ENCODE measurements around the gene FAM184B.
"Not testable (repeated sequence)": the region's sequence is repeated elsewhere in the genome, so short reads cannot be mapped to it uniquely, and the experiment has no call there.

FAM184B gene

DNA sequence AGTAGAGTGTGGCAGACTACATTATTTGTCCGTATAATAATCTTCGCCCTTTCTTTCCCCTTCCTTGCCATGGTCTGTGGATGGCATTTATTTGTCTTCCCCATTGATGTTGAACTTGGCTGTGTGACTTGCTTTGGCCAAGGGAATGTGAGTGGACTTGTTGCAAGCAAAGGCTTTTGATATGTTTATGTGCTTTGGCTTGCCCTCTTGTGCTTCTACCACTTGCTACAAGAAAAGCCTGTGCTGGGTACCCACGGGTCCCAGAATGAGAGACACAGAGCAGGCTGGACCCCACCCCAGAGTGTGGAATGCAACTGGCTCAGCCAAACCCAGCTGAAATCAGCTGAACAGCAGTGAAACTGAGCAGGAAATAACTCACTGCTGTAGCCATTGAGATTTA is 63.0 kb downstream of the FAM184B start:
- DNase-seq (ENCODE audit: low read depth), result no peak

DNA sequence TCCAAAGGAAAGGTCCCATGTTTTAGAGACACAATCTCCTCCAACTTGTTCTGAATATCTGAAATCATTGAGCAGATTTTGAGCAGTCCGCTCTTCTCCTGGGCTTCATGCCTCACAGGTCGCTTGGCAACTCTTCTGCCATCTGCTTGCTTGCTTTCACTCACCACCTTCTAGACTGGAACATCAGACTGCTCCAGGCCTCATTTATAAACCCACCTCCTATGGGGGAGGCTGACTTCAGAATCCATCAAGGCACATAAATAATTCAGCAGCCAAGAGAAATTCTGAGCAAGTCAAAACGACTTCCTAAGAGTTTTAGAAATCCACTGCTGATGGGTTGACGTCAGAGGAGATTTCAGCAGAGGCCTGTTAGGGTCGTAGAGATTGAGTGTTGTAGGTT is 64.1 kb downstream of the FAM184B start:
- no peak for DNase-seq (ENCODE audit: low read depth)

DNA sequence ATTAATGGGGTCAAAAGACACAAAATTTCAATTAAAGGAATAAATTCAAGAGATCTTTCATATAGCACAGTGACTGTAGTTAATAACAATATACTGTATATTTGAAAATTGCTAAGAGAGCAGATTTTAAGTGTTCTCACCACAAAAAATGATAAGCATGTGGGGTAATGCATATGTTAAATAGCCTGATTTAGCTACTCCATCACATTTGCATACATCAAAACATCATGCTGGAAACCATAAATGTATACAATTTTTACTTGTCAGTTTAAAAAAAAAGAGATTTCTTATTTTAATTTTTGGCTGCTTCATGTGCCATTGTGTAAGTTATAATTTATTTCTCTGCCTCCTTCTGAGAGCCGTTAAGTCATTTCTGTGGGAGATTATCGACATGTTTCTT is 65.9 kb downstream of the FAM184B start:
- DNase-seq (ENCODE audit: low read depth), result no peak

DNA sequence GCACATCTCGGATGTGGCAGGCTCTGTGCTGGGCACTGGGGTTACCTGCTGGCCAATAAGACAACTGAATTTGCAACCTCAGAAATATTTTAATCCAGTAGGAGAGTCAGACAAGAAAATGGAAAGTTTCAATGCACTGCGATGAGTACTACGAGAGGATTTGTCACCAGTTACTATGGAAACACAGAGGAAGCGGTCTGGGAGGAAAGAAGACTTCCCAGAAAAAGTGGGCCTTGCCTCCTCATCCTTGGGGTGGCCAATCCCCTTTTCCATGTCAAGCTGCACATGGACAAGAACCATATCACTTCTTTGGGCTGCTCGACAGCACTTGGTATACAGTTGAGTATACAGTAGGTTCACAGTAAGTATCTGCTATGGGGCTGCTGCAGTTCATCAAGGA is 67.6 kb downstream of the FAM184B start:
- DNase-seq (ENCODE audit: low read depth), result no peak

DNA sequence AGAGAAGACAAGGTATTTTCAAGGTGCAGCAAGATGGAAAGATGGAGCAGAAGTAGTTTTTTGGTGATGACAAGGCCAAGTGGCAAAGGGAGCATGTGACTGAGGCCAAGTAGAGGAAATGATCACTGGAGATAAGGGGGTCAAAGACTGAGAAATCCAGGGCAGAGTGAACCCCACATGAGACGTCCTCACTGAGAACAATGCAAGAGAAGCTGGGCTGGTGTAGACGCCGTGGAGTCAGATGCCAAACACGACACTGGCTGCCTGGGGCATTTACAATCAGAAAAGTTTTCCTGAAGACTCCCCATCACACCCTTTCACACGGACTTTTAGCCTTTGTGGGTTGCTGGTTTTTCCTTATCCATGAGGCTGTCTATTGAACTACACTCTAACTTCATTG is 69.3 kb downstream of the FAM184B start:
- DNase-seq (ENCODE audit: low read depth), result no peak

DNA sequence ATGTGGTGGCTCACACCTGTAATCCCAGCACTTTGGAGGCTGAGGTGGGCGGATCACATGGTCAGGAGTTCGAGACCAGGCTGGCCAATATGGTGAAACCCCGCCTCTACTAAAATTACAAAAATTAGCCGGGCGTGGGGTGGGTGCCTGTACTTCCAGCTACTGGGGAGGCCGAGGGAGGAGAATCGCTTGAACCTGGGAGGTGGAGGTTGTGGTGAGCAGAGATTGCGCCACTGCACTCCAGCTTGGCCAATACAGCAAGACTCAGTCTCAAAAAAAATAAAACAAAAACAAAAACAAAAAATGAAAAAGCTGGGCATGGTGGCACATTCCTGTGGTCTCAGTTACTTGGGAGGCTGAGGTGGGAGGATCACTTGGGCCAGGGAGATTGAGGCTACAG is 70.2 kb downstream of the FAM184B start:
- DNase-seq (ENCODE audit: low read depth), result not testable (repeated sequence)

DNA sequence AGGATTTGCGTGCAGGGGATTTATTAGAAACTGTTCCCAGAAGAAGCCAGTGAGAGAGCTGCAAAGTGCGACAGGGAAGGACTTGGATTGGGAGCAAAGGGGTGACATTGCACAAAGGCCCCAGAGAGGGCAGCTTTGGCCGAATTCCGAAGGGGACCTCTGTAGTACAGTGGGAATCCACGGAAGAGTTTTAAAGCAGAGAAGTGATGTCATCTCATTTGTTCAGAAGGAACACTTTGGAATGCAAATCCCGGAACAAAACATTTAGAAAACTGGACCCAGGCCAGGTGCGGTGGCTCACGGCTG is 71.7 kb downstream of the FAM184B start:
- no peak for DNase-seq (ENCODE audit: low read depth)

DNA sequence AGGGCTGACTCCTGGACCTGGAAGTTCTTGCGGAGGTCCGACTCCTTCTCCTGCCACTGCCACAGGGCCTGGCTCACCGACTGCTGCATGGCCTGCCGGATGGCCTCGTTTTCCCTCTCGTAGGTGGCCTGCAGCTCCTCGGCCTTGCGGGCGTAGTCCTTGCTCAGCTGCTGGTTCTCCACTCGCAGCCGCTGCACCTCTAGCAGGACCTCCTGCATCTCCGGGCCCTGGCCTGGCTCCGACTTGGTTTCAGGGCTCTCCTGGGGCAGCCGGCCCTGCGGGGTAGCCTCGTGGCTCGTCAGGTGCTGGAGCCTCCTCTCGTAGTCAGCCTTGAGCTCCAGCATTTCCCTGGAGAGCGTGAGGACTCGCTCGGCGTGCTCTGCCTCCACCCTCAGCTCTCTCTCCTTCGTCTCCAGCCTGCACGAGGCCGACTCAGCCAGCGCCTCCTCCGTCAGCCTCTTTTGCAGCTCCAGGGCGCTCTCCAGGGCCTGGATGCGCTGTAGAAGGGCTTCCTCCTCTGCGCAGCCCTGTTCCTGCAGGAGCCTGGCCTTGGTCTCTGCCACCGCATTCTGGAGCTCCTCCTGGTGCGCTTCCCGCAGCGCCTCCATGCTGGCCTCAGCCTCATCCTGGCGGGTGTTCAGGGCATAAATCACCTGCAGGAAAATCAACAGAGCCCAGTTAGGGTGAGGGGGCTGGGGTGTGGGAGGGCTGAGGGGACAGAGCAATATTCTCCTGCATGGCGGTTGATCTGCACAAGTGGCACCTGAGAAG is 72.2 kb downstream of the FAM184B start:
- no peak for DNase-seq (ENCODE audit: low read depth)

DNA sequence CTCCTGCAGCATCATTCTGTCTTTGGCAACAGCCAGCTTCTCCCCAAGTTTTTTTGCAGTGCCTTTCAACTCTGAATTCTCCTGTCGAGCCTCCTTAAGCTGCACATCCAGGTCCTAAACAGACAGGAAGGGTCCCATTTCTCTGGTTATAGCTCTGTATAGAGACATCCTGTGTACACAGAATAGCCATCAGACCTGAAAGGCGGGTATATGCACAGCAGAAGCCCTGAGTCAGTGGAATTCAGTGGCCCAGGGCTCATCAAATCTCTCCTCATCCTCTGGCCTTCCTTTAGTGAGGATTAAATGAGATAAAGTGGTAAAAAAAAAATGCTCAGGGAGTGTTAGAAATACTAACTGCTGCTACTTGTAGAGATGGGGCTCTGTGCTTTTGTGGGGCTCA is 73.8 kb downstream of the FAM184B start:
- DNase-seq (ENCODE audit: low read depth), result no peak

DNA sequence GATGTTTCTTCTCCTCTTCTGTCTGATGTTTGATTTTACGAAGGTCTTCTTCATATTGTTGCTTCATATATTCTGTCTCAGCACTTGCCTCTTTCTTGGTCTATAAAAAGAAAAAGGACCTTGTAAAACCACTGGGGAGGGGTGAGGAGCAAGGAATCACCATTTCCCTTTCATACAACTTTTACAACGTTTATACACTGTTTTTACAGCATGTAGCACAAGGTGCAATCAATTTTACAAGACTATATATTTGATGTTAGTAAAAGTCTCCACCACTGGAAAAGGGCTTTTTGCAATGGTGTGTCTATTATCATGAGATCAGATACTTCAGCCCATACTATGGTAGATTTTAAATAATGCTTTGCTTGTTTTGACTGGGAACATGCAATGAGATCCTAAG is 76.3 kb downstream of the FAM184B start:
- no peak for DNase-seq (ENCODE audit: low read depth)

DNA sequence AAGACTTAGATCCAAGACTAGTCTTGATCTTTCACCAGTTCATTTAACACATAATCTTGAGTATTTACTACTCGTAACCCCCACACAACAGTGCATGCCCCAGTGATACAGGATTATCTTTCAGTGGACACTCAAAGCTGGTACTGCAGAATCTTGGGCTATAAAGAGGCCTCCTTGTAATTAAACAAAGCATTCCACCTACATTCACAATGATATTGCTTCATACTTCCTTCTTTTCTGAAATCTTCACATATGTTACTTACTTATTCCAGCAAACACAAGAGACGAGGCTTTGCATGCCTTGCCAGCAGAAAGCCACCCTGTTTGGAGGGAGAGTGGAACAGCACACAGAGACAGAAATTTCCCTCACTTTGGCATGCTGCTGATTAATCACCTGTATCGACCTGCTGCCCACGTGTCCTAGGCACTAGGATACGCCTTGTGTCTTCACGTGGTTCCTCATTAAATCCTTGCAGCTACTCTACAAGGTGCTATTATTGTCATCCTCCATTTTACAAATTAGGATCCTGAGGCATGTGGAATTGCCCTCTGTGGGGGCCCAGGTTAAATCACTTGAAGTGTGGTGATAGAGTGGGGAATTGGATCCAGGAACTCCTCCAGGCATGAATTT is 77.3 kb downstream of the FAM184B start:
- DNase-seq (ENCODE audit: low read depth), result no peak

DNA sequence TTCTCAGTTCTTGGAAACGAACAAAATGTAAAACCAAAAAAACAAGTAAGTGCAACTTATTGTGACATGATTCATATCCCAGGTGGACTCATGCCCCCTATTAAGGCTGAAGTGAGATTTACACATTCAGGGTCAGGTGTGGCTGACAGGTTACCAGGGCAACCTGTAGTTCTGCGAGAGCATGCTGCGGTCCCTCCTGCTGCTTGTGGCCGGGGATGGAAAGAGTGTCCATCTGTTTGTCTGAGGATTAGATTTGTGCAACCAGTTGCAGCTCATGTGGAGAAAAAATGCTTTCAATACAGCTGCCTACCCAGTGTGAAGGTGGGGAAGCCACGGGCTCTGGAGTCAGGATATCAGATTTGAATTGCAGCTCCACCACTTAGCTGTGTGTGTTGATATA is 78.8 kb downstream of the FAM184B start:
- no peak for DNase-seq (ENCODE audit: low read depth)

DNA sequence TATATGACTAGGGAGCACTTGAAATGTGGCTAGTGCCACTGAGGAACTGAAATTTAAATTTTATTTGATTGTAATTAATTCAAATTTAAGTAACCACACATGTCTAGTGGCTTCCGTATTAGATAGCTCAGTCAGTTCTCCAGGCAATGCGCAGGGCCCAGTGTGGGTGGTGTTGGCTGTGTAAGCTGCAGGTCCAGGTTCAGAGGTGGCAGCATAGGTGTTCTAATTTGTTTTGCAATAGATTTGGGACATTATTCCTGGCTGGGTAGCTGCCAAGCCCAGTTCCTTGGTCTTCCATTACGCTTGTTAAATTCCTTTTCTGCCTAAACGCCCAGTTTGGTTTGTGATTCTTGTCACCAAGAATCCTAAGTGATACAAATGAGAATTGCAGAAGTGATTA is 79.5 kb downstream of the FAM184B start:
- no peak for DNase-seq (ENCODE audit: low read depth)

DNA sequence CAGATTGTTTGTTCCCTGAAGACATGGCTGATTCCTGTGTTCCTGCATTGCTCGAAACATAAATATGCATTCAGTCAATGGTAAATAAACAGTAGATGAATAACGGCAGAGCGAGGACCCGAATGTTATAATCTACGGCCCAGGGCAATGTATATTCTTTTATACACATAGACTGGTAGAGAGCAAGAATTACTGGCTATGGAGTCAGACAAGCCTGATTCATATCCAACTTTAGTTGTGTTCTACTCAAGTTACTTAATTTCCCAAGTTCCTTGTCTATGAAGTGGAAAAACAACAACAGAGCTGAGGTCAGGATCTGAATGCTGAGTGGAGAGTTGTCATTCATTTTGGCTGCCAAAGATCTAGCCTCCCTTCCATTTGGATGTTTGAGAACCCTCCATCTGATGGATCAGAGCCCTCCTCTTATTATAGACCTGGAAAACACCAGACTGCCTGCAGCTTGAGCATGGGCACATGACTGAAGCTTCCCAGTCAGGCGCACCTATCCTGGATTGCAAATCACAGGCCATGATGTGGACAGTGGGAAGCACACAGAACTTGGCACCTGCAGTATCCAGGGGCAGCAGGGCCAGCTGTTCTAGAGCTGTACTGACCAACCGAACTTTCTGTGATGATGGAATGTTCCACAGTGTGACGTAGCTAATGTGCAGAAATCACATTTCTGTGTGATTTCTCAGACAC is 80.1 kb downstream of the FAM184B start:
- no peak for DNase-seq (ENCODE audit: low read depth)

DNA sequence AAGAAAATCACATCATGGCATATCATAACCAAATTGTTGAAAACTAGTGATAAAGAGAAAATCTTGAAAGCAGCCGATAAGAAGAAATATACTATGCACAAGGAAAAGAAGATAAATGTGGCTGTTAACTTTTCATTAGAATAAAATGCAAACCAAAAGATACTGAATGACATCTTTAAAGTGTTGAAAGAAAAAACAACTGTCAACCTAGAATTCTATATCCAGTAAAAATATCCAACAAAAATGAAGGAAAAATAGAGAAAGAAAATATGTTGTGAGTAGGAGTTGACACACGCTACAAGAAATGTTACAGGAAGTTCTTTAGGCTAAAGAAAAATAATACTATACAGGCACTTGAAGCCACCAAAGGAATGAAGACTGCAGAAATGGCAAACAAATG is 82.0 kb downstream of the FAM184B start:
- DNase-seq (ENCODE audit: low read depth), result no peak

DNA sequence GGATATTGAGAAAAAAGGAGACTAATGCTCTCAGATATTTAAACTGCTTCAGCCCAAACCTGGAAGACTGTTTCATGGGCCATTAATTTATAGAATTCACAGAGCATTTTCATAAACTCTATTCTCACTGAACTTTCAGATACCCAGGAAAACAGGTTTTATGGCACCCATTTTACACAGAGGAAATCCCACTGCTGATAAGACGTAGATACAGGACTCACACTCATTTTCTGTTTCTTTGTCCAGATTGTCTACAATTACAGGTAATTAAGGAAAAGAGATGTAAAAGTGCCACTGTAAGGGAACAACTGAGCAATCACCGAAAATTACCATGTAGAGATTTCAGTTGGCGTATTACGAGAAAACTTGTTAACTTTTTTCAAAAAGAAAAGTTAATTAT is 83.3 kb downstream of the FAM184B start:
- DNase-seq (ENCODE audit: low read depth), result no peak

DNA sequence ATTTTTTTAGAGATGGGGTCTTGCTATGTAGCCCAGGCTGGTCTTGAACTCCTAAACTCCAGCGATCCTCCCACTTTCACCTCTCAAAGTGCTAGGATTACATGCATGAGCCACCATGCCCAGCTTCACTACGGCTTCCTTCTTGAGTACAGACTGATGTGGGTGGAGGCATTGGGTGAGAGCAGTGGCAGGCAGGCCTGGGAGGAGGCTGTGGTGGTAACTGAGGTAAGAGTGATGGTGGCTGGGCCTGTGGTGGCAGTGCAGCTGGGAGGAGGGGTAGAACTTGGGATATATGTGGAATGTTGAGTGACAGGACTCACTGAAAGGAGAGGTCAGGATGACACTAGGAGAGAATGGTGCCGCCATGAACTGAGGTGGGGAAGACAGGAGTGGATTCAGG is 86.1 kb downstream of the FAM184B start:
- no peak for DNase-seq (ENCODE audit: low read depth)

DNA sequence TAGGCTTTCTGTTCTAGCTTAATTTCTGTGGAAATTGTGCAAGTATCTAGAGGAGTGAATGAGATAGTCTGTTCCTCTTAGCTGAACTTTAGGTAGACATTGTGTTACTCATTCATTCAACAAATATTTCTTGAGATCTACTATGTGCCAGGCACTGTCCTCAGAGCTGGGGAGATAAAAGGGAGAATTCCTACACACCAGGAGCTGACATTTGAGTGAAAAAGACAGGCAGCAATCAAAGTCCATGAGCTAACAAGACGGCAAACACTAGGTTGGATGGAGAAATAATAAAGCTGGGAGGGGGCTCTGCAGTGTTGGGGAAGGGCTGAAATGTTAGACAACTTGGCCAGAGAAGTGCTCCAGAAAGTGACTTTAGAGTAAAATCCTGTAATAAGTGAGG is 86.9 kb downstream of the FAM184B start:
- DNase-seq (ENCODE audit: low read depth), result no peak

DNA sequence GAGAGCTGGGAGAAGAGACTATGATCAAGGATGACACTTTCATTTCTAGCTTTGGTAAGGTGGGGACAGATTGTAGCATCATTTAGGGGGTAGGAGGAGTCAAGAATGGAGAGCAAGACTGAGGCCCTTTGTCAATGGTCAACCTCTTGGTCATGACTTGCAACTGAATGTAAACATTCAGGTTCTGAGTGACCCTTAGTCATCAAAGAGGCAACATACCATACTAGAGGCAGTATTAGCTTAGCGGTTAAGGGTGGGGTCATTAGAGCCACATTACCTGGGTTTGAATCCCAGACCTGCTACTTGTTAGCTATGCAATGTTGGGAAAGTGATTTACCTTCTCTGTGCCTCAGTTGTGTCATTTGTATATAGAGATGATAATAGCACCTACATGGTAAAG is 90.5 kb downstream of the FAM184B start:
- DNase-seq (ENCODE audit: low read depth), result no peak

DNA sequence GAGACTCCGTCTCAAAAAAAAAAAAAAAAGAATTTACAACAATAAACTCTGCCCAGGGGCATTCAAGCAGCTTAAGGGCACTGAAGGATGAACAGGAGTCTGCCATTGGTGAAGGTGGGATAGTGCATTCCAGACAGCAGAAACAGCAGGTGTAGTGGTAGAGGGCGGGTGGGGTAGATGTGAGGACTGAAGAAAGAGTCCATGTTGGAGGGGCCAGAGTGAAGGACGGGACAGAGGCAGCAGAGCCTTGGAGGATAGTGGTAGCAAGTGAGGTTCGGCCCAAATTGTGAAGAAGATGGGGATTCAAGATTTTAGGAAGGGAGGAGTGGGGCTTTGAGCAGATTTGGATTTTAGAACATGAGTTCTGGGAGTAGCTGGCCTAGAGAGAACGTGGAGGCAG is 91.3 kb downstream of the FAM184B start:
- no peak for DNase-seq (ENCODE audit: low read depth)

DNA sequence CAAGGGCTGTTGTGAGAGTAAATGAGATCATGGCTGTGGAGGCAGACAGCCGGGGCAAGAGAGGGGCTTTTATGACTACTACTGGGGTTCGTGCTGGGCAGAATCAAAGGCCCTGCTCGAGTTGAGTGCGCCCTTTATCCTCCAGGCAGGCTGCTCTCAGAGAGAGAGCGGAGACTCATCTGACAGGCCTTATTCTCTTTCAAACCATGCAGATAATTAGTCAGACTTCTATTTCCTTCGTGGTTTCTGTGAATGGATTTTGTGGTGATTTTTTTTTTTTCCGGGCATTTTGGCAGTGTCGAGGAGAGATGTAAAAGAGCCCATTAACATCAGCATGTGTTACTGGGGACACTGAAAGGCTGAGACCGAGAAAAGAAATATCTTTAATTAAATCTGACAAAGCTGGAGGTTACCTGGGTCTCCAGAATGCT is 93.4 kb downstream of the FAM184B start:
- DNase-seq (ENCODE audit: low read depth), result peak; percentile 2

DNA sequence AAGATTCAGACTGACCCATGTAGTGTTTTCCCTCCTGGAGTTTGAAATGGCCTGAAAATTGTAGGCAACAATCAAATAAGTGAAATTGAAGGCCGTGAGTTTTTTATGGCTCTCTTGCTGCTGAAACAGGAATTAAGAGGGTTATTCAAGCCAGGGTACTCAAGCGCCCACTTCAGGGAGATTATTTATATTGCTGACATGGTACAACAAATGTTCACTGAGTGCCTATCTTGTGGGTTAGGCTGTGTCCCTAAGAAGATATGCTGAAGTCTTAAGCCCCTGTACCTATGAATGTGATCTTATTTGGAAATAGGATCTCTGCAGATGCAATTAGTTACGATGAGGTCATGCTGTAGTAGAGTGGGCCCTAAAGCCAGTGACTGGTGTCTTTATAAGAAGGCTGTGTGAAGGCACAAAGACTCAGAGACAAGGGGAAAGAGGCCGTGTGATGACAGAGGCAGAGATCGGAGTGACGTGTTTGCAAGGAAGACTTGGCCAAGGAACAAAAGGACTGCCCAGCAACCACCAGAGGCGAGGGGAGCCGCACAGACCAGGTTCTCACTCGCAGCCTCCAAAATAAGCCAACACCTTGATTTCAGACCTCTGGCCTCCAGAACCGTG is 94.1 kb downstream of the FAM184B start:
- DNase-seq (ENCODE audit: low read depth), result no peak

DNA sequence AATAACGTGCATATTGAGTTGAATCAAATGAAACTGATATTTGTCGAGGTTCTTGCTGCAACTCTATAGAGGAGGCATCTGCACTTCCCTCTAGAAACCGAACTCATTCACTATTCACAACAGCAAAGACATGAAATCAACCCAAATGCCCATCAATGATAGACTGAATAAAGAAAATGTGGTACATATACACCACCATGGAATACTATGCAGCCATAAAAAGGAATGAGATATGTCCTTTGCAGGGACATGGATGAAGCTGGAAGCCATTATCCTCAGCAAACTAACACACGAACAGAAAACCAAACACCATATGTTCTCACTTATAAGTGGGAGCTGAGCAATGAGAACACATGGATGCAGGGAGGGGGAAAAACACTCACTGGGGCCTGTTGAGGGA is 96.8 kb downstream of the FAM184B start:
- not testable (repeated sequence) for DNase-seq (ENCODE audit: low read depth)
